Hepatocyte (in vitro differentiated cells): ENCODE results near the gene TP63. TPM values are rescaled to one million over a fixed set of nuclear protein-coding genes. Genes with fewer than 3 reads are reported as not detected.

Experiments
- DNase-seq: peaks from one replicate; pipeline ENCODE4 v3.0.0-alpha.2; 2016; ENCODE audit warnings: low spot score
- H2AFZ ChIP-seq: fragments of 200-600 bp; sonication (generic); 2 replicates; pipeline ENCODE4 v1.6.0; 2016; ENCODE audit warnings: antibody characterized with exemption, mild to moderate bottlenecking
- H3K27ac ChIP-seq: fragments of 200-600 bp; sonication (generic); 2 replicates; pipeline ENCODE4 v1.5.1; 2016; ENCODE audit warnings: mild to moderate bottlenecking
- H3K27me3 ChIP-seq: fragments of 200-600 bp; sonication (generic); 2 replicates; pipeline ENCODE4 v1.6.1; 2016
- H3K36me3 ChIP-seq: fragments of 200-600 bp; sonication (generic); replicated peaks from 2 replicates; pipeline ENCODE4 v1.5.1; 2016; ENCODE audit warnings: low read depth; ENCODE audit not compliant: insufficient read depth
- H3K4me1 ChIP-seq: fragments of 200-600 bp; sonication (generic); 2 replicates; pipeline ENCODE4 v1.5.1; 2016; ENCODE audit warnings: mild to moderate bottlenecking, moderate library complexity; ENCODE audit not compliant: insufficient read depth
- H3K4me2 ChIP-seq: fragments of 200-600 bp; sonication (generic); 2 replicates; pipeline ENCODE4 v1.6.0; 2016
- H3K4me3 ChIP-seq: fragments of 200-600 bp; sonication (generic); 2 replicates; pipeline ENCODE4 v1.5.1; 2016; ENCODE audit warnings: mild to moderate bottlenecking
- H3K79me2 ChIP-seq: fragments of 200-600 bp; sonication (generic); 2 replicates; pipeline ENCODE4 v1.6.0; 2017; ENCODE audit warnings: mild to moderate bottlenecking
- H3K9me2 ChIP-seq: fragments of 200-600 bp; sonication (generic); replicated peaks from 2 replicates; pipeline ENCODE4 v1.6.0; 2017; ENCODE audit warnings: mild to moderate bottlenecking; ENCODE audit not compliant: insufficient read depth
- H3K9me3 ChIP-seq: fragments of 200-600 bp; sonication (generic); 2 replicates; pipeline ENCODE4 v1.5.1; 2016; ENCODE audit warnings: low read depth, mild to moderate bottlenecking
- H4K20me1 ChIP-seq: fragments of 200-600 bp; sonication (generic); 2 replicates; pipeline ENCODE4 v1.6.0; 2016; ENCODE audit warnings: mild to moderate bottlenecking; ENCODE audit not compliant: insufficient read depth, poor library complexity, severe bottlenecking
- EZH2 ChIP-seq: fragments of 200-600 bp; sonication (generic); IDR thresholded peaks from 2 replicates; pipeline ENCODE4 v1.6.1; 2016; ENCODE audit warnings: antibody characterized with exemption, mild to moderate bottlenecking, borderline replicate concordance
- EZH2phosphoT487 ChIP-seq: fragments of 200-600 bp; sonication (generic); IDR thresholded peaks from one replicate; pipeline ENCODE4 v1.6.1; 2018; ENCODE audit warnings: antibody characterized with exemption, mild to moderate bottlenecking, low read depth, moderate library complexity; ENCODE audit not compliant: unreplicated experiment, severe bottlenecking
- WGBS: methylation state at CpG from one replicate; pipeline ENCODE4 v1.1.6; 2016; ENCODE audit warnings: low lambda C conversion rate; ENCODE audit errors: missing lambda C conversion rate; 5-methylcytosine and 5-hydroxymethylcytosine counted together
- polyA plus RNA-seq: library from polyadenylated mRNA; unstranded; fragments of >200 nt; fragmentation: Nextera tagmentation; extraction: Ambion mirVana; gene quantifications from 2 replicates; pipeline ENCODE4 v1.2.1, GENCODE V29; 2016
- total RNA-seq: library from RNA; depleted of rRNA; stranded (reverse); fragments of >200 nt; gene quantifications from 2 replicates; pipeline ENCODE4 v1.2.3, GENCODE V29; 2014
- TF ChIP-seq, protein P1 (sequence below): fragments of 200-600 bp; sonication (generic); IDR thresholded peaks from 2 replicates; pipeline ENCODE4 v1.5.1; 2016; ENCODE audit warnings: antibody characterized with exemption, mild to moderate bottlenecking; ENCODE audit not compliant: poor library complexity

TP63 gene
- total and polyA plus RNA-seq, 2 experiments from 2014 or later, result 1.9 to 2.4 TPM

DNA sequence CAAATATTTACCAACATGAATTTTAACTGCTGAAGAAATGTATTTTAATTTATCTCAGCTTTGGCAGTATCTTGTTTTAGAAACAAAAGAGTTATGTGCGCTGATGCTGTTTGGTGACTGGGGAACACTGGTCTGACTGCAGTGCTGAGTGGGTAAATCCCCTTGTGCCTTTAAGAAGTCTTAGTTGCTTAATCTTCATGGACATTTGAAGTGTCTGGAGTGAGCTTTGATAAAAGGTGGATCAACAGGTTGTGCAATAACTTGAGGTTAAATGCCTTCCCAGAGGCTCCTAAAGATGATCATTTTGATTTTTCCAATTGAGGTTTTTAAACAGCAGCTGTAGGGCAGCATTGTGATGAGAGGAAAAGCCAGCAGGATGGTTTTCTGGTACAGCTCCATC is 68.7 kb downstream of the TP63 start:
- Histone ChIP-seq H2AFZ (no peak overlapping the region), H4K20me1 (no peaks in the 10 kb centered on the region), H3K4me1 (peaks cover 13% of the 10 kb centered on the region), H3K27ac (no peak overlapping the region), H3K27me3 (no peaks in the 10 kb centered on the region), H3K9me3 (no peaks in the 10 kb centered on the region), H3K4me3 (no peak overlapping the region), H3K4me2 (no peak overlapping the region), H3K36me3 (no peaks in the 10 kb centered on the region), H3K9me2 (no peaks in the 10 kb centered on the region), H3K79me2 (no peaks in the 10 kb centered on the region)
- TF ChIP-seq EZH2 (no peak), EZH2phosphoT487 (no peak)
- TF ChIP-seq, protein P1, sequence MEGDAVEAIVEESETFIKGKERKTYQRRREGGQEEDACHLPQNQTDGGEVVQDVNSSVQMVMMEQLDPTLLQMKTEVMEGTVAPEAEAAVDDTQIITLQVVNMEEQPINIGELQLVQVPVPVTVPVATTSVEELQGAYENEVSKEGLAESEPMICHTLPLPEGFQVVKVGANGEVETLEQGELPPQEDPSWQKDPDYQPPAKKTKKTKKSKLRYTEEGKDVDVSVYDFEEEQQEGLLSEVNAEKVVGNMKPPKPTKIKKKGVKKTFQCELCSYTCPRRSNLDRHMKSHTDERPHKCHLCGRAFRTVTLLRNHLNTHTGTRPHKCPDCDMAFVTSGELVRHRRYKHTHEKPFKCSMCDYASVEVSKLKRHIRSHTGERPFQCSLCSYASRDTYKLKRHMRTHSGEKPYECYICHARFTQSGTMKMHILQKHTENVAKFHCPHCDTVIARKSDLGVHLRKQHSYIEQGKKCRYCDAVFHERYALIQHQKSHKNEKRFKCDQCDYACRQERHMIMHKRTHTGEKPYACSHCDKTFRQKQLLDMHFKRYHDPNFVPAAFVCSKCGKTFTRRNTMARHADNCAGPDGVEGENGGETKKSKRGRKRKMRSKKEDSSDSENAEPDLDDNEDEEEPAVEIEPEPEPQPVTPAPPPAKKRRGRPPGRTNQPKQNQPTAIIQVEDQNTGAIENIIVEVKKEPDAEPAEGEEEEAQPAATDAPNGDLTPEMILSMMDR, result no peak
- 81% methylated on average over 1 of the region's 1 CpG for WGBS
- DNase-seq, result no peak

DNA sequence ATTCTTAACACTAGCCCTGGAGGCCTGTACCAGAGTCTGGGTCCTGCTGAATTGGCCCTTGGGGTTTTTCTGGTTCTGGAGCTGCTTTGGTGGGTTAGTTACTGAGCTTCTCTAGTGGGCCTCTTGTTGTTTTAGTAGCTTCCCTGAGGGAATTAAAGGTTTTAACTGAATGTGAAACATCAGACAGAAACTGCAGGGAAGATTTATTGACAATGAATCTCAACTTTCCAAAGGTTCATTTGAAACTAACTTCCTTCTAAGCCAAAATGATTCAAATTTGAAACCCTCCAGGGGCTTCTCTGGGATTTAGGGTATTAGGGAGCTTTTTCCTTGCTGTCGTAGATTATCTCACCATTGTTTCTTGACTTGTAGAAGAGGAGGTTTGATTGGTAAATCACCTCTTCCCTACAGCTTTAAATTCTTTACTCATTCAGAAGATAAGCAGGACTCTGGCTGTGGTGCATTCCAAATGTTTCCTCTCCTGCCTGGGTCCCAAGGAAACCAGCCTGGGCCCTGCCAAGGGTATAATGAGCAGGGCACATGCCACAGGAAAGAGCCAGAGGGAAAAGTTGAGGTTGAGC is 71.0 kb downstream of the TP63 start:
- Histone ChIP-seq H3K4me2 (no peak overlapping the region), H3K9me3 (no peaks in the 10 kb centered on the region), H3K4me3 (no peak overlapping the region), H3K9me2 (no peaks in the 10 kb centered on the region), H3K4me1 (peaks cover 13% of the 10 kb centered on the region), H3K27ac (no peak overlapping the region), H3K36me3 (no peaks in the 10 kb centered on the region), H3K27me3 (no peaks in the 10 kb centered on the region), H4K20me1 (no peaks in the 10 kb centered on the region), H3K79me2 (no peaks in the 10 kb centered on the region), H2AFZ (peak overlapping the region; percentile 15)
- 33% methylated on average over 1 of the region's 1 CpG for WGBS
- no peak for DNase-seq
- TF ChIP-seq EZH2 (no peak), EZH2phosphoT487 (no peak)

DNA sequence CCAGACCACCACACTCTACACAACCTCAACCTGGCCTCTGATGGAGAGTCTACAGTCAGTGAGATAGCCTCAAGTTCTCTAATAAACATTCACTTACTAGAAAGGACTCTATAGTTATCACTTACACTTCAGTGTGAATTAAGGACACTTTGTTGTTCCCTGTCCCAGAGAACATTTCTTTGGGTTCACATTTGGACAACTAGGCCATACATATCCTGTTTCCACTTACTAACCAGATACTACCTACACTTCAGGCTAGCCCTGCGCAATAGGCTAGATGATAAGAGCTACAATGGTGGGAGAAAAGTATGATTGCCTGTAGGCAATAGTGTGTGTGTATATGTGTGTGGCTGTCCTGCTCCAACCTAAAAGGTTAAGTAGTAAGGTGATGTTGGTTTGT is 72.7 kb downstream of the TP63 start:
- Histone ChIP-seq H3K4me1 (peaks cover 13% of the 10 kb centered on the region), H2AFZ (no peak overlapping the region), H3K9me3 (no peaks in the 10 kb centered on the region), H3K27me3 (no peaks in the 10 kb centered on the region), H3K79me2 (no peaks in the 10 kb centered on the region), H3K9me2 (no peaks in the 10 kb centered on the region), H3K36me3 (no peaks in the 10 kb centered on the region), H4K20me1 (no peaks in the 10 kb centered on the region), H3K4me3 (no peak overlapping the region), H3K27ac (no peak overlapping the region), H3K4me2 (no peak overlapping the region)
- WGBS, result 94% methylated on average over 1 of the region's 1 CpG
- DNase-seq, result no peak
- TF ChIP-seq, protein P1, result no peak
- no peak for TF ChIP-seq EZH2
- TF ChIP-seq EZH2phosphoT487, result no peak

DNA sequence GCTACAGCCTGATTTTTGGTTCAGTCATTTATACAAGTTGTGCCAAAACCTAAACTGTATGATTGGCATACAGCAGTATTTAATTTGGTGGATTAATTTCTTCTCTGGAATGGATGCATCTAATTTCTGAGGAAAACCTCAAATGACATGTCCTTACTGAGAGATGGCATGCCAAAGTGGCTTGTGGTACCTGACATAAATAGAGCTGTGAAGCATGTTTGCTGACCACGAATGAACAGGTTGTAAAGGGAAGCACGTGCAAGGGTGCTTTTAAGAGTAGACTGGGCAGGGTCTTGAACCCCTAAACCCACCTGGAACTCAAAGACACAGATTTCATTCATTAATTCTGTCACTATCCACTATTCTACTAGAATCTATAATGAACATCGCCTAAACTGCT is 77.2 kb downstream of the TP63 start:
- H4K20me1 ChIP-seq, result no peaks in the 10 kb centered on the region
- DNase-seq, result no peak
- no peak overlapping the region for H3K4me3 ChIP-seq
- no peaks in the 10 kb centered on the region for H3K36me3 ChIP-seq
- H2AFZ ChIP-seq, result no peak overlapping the region
- no peak overlapping the region for H3K27ac ChIP-seq
- H3K4me1 ChIP-seq, result peaks cover 8% of the 10 kb centered on the region
- H3K27me3 ChIP-seq, result no peaks in the 10 kb centered on the region
- no peak for TF ChIP-seq EZH2
- TF ChIP-seq, protein P1, result no peak
- no peak for TF ChIP-seq EZH2phosphoT487
- 89% methylated on average over 3 of the region's 3 CpGs for WGBS
- no peaks in the 10 kb centered on the region for H3K79me2 ChIP-seq
- H3K4me2 ChIP-seq, result no peak overlapping the region
- H3K9me3 ChIP-seq, result no peaks in the 10 kb centered on the region
- H3K9me2 ChIP-seq, result no peaks in the 10 kb centered on the region
